ENCODE measurements around the gene TMCC2. TPM values are rescaled to one million over a fixed set of nuclear protein-coding genes. Genes with fewer than 3 reads are reported as not detected.

Gene TMCC2
- total and polyA plus RNA-seq, 2 of the 4 experiments (the other 2 are of a cell fraction): 2.0 to 4.2 TPM

DNA sequence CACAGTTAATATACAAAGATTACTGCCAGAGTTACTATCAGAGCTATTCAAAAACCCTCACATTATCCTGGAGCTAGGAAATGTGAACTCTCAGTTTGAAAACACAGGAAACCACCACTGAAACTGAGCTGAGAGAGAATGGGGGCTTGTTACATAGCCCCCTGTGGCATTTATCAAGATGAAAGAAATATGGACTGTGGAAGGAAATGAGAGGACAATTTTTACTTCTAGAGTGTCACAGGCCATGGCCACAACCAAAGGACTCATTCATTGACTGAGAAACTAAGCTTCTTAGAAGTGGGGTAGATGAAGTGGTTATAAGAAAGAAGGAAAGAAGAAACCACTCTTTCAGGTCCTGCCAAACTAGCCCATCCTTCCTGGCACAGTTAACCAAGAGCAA, 41.6 kb upstream of the TMCC2 start:
- BruUV-seq (replicated peaks): no TSS peak
- in situ Hi-C loops (cut with MboI; ENCODE audit: low sequenced_read_pairs) (no loop called here), dilution Hi-C loops (cut with HindIII; ENCODE audit: low sequenced_read_pairs, unreplicated experiment) (no loop called here), intact Hi-C loops (cut with micrococcal nuclease) (no loop called here)
- H3K27ac ChIP-seq (ENCODE audit: insufficient read depth, low read length): no peak overlapping the region
- ATAC-seq (ENCODE audit: low read depth) (no peak), DNase-seq (no peak)
- H4K5ac ChIP-seq (ENCODE audit: low read depth, low read length): no peak overlapping the region
- H3K14ac ChIP-seq (replicated peaks; ENCODE audit: low read depth, low read length): no peak overlapping the region
- no peaks in the 10 kb centered on the region for H3K27me3 ChIP-seq (ENCODE audit: control insufficient read depth, insufficient read depth, low read length)
- peaks cover 17% of the 10 kb centered on the region for H4K20me1 ChIP-seq (ENCODE audit: insufficient read depth, low read length)
- ChIA-PET POLR2A (ENCODE audit: unreplicated experiment) (interaction anchor here (0.8 kb wide), 1 partner anchor 41 kb away, joined by 4 read pairs; the partner anchor contains the start of gene TMCC2), CTCF (no interaction called here)
- H3K9ac ChIP-seq (ENCODE audit: low read depth, low read length): no peak overlapping the region
- no peak overlapping the region for H3K18ac ChIP-seq (ENCODE audit: low read depth, low read length)
- no peak overlapping the region for H4K91ac ChIP-seq (ENCODE audit: insufficient read depth, low read depth, low read length)
- no peak overlapping the region for H3K23ac ChIP-seq (ENCODE audit: low read depth, low read length)
- H4K8ac ChIP-seq (ENCODE audit: low read depth in 2 of 2, low read length in 2 of 2): no peak overlapping the region
- no peak overlapping the region for H2BK20ac ChIP-seq (ENCODE audit: low read depth, low read length)
- H3K4me3 ChIP-seq (ENCODE audit: insufficient read depth, low read depth, low read length): no peak overlapping the region
- no peak overlapping the region for H2BK120ac ChIP-seq (ENCODE audit: low read depth, low read length)
- peaks cover 6% of the 10 kb centered on the region; the same call in 1 of the 2 replicates for H3K36me3 ChIP-seq (ENCODE audit: control insufficient read depth, insufficient read depth, low read length)
- no peak overlapping the region for H2AK5ac ChIP-seq (ENCODE audit: low read depth, low read length)
- no peak overlapping the region for H2BK5ac ChIP-seq (ENCODE audit: low read depth, low read length, poor library complexity, severe bottlenecking)
- no peak overlapping the region for H2AK9ac ChIP-seq (replicated peaks; ENCODE audit: low read depth, low read length, poor library complexity)
- no peak for TF ChIP-seq FOS (IDR thresholded peaks at IDR 0.05; ENCODE audit: low read depth, low read length)
- TF ChIP-seq, protein P1, sequence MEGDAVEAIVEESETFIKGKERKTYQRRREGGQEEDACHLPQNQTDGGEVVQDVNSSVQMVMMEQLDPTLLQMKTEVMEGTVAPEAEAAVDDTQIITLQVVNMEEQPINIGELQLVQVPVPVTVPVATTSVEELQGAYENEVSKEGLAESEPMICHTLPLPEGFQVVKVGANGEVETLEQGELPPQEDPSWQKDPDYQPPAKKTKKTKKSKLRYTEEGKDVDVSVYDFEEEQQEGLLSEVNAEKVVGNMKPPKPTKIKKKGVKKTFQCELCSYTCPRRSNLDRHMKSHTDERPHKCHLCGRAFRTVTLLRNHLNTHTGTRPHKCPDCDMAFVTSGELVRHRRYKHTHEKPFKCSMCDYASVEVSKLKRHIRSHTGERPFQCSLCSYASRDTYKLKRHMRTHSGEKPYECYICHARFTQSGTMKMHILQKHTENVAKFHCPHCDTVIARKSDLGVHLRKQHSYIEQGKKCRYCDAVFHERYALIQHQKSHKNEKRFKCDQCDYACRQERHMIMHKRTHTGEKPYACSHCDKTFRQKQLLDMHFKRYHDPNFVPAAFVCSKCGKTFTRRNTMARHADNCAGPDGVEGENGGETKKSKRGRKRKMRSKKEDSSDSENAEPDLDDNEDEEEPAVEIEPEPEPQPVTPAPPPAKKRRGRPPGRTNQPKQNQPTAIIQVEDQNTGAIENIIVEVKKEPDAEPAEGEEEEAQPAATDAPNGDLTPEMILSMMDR (conservative IDR thresholded peaks at IDR 0.05; ENCODE audit: low read depth, low read length): no peak
- no peak for TF ChIP-seq MAFK (IDR thresholded peaks at IDR 0.05; ENCODE audit: low read depth, low read length)
- no peak for TF ChIP-seq POLR2A (IDR thresholded peaks at IDR 0.05; ENCODE audit: low read depth, low read length)
- TF ChIP-seq SMC3 (IDR thresholded peaks at IDR 0.05; ENCODE audit: low read depth, low read length): no peak
- TF ChIP-seq, protein P2, sequence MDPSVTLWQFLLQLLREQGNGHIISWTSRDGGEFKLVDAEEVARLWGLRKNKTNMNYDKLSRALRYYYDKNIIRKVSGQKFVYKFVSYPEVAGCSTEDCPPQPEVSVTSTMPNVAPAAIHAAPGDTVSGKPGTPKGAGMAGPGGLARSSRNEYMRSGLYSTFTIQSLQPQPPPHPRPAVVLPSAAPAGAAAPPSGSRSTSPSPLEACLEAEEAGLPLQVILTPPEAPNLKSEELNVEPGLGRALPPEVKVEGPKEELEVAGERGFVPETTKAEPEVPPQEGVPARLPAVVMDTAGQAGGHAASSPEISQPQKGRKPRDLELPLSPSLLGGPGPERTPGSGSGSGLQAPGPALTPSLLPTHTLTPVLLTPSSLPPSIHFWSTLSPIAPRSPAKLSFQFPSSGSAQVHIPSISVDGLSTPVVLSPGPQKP (IDR thresholded peaks at IDR 0.05; ENCODE audit: borderline replicate concordance, low read depth, low read length): no peak
- TF ChIP-seq RAD21 (IDR thresholded peaks at IDR 0.05; ENCODE audit: low read length): no peak
- TF ChIP-seq NFE2L2 (IDR thresholded peaks at IDR 0.05; ENCODE audit: low read depth, low read length): no peak
- no peak for TF ChIP-seq MXI1 (IDR thresholded peaks at IDR 0.05; ENCODE audit: borderline replicate concordance, low read depth, low read length)
- no peak for TF ChIP-seq RCOR1 (IDR thresholded peaks at IDR 0.05; ENCODE audit: insufficient replicate concordance, low read length)
- no peak for TF ChIP-seq BHLHE40 (IDR thresholded peaks at IDR 0.05; ENCODE audit: low read depth, low read length)
- no peak for TF ChIP-seq RFX5 (IDR thresholded peaks at IDR 0.05; ENCODE audit: low read depth, low read length)
- TF ChIP-seq CHD1 (IDR thresholded peaks at IDR 0.05; ENCODE audit: low read depth, low read length): no peak
- TF ChIP-seq, protein P3, sequence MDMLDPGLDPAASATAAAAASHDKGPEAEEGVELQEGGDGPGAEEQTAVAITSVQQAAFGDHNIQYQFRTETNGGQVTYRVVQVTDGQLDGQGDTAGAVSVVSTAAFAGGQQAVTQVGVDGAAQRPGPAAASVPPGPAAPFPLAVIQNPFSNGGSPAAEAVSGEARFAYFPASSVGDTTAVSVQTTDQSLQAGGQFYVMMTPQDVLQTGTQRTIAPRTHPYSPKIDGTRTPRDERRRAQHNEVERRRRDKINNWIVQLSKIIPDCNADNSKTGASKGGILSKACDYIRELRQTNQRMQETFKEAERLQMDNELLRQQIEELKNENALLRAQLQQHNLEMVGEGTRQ (IDR thresholded peaks at IDR 0.05; ENCODE audit: low read depth, low read length): no peak
- no peak for TF ChIP-seq MAZ (IDR thresholded peaks at IDR 0.05; ENCODE audit: borderline replicate concordance, low read depth, low read length)
- TF ChIP-seq CEBPB (IDR thresholded peaks at IDR 0.05; ENCODE audit: low read depth, low read length): no peak
- no peak overlapping the region for H2BK15ac ChIP-seq (ENCODE audit: low read depth, low read length)
- peaks cover 16% of the 10 kb centered on the region for H3K9me1 ChIP-seq (ENCODE audit: insufficient read depth, low read length)
- no peak overlapping the region for H3K56ac ChIP-seq (ENCODE audit: extremely low read depth, insufficient read depth, low read length)
- peaks cover 53 to 86% of the 10 kb centered on the region in 2 experiments for H3K79me1 ChIP-seq (ENCODE audit: low read depth in 1 of 2, low read length in 2 of 2)
- no peaks in the 10 kb centered on the region for H3K9me3 ChIP-seq (ENCODE audit: control insufficient read depth, insufficient read depth, low read length)
- H3K4me2 ChIP-seq (ENCODE audit: low read depth, low read length): no peak overlapping the region
- H3K4me1 ChIP-seq (ENCODE audit: control insufficient read depth, insufficient read depth, low read length): peaks cover 15% of the 10 kb centered on the region
- no peak overlapping the region for H2AFZ ChIP-seq (replicated peaks; ENCODE audit: low read length, poor library complexity)
- H3K4ac ChIP-seq (ENCODE audit: low read depth, low read length): no peak overlapping the region
